ENCODE data around the gene FHIT.

FHIT gene

DNA sequence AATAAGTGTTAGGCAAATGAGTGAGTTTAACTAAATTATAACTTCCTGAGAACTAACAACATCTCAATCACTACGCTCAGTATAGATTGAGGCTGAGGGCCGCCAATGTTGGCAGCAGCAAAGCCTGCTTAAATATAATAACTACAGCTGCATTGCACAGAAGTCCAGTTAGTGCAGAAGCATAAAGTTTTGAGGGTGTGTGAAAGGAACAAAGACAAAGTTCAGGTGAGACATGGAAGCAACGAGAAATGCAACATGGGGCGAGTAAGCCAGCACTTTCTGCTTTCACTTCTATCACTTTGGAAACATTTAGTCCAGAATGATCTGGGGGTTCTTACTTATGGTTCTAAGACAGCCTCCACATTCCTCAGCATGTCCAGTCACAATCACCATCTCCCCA lies 1149.1 kb downstream of the FHIT start:
- DNase-seq (ENCODE audit: low spot score) = no peak

DNA sequence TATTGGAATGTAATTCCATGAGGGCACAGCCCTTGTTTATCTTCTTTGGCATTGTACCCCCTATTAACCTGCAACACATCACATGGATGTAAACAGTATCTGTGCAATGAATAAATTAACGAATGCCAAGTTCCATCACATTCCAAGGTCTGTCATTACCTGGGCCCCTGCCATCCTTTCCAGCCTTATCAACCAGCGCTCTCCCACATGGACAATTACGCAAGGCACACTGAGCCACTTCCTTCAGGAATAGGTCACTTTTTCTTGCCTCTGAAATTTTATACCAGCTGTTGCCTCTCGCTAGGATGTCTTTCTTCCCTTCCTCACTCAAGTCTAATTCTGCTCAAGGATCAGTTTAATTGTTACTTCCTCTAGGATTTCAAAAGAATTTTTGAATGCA lies 1149.6 kb downstream of the FHIT start:
- DNase-seq (ENCODE audit: low spot score) = no peak

DNA sequence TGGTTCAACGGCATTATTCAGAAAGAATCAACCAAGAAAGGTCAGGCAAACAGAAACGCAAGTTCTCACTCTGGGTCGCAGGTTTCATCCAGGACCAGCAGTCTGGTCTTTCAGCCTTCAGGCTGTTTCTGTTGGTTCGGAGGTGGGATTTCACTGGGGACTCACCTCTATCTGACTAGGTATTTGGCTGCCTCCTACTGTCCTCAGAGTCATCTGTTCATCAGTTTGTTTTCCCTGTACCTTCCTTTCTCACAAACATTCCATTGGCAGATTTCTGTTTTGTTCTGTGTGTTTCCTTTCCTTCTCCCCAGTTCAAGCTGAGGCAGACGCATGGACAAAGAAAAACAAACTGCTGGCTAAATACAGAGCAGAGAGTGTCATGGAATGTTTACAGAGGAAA lies 1154.8 kb downstream of the FHIT start:
- DNase-seq (ENCODE audit: low spot score) = no peak

DNA sequence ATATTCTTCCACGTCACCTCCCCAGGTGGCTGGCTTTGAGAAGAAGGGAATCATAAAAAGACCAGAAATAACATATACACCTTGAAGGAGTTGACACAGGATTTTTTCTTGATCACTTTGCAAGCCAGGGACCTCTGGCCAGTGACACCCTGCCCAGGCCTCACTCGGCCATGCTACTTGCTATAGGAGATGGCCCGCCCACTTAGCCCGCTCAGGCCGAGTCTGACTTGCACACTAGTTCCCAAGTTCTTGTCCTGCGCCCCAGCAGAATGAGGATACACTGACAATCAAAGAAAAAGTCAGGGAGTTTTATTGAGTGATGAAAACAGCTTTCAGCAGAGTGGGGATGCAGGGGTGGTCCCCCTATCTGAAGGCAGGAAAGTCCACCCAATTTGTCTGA lies 1155.3 kb downstream of the FHIT start:
- DNase-seq (ENCODE audit: low spot score) = no peak

DNA sequence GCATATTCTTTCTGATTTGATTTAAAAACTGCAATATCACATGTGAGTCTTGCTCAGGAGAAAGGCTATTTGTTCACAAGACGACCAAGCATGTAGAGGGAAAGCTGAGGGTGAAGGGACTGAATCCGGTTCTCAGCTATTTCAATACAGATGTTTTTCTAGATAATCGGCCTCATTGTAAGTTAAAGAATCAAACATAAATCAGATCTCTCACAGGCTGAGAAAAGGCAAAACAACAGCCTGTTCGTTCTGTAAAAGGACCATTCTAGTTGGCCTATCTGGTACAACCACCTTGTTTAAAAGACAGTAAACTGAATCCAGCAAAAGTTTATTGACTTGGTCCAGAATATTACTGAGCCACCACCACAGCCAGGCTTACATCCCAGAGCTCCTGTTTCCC lies 1155.7 kb downstream of the FHIT start:
- no peak for DNase-seq (ENCODE audit: low spot score)

DNA sequence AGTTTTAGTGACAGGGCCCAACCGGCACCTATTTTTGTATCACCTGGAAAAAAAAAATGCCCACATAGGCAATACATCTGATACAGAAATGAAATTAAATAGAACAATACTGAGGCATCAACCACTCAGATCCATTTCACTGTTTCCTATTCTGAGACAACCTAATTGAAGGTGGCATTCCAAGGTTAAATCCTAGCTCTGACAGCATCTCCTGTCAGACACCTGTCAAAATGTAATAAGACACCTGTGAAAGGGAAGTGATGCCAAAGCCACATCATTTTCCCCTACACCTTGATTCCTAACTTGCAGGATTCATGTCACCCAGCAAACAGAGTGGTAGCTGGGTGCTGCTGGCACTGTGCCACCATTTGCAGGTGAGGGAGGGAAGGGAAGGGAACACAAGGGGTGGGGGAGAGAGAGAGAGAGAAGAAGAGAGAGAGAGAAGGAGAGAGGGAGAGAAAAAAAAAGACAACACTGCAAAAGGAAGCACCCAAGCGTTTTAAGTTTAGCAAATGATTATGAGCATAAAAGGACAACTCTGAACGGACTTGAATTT lies 1156.8 kb downstream of the FHIT start:
- DNase-seq (ENCODE audit: low spot score) = no peak

DNA sequence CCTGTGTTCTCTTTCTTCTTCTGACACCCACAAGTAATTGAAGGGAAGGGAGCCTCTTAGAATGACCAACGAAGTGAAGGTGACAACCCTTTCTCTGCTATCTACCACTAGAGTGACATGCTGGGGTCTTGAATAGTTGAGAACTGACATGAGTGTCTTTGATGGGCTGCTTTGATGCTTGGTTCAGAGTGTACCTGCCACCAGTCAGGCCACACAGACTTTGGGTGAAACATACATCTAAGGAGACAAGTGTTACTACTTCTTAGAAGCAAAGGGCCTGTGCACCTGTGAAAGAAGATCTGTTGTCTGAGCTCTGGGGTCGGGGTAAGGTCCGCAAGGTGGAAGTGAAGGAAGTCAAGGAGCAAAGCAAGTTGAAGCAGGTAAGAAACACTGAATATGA lies 1160.7 kb downstream of the FHIT start:
- peak; percentile 22 for DNase-seq (ENCODE audit: low spot score)

DNA sequence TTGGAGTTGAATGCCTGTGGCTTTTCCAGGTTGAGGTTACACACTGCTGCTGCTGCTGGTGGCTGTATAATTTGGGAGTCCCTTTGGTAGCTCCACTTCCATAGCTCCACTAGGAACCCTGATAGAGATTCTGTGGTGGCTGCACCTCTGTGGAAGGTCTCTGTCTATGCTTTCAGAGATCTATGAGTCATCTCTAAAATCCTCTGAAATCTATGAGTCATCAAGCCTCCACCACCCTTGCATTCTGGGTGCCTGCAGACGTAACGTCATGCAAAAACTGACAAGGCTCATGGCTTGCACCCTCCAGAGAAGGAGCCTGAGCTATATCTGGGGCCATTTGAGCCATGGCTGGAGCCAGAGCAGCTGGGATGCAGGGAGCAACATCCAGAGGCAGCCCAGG lies 1164.4 kb downstream of the FHIT start:
- DNase-seq (ENCODE audit: low spot score) = peak; percentile 65

DNA sequence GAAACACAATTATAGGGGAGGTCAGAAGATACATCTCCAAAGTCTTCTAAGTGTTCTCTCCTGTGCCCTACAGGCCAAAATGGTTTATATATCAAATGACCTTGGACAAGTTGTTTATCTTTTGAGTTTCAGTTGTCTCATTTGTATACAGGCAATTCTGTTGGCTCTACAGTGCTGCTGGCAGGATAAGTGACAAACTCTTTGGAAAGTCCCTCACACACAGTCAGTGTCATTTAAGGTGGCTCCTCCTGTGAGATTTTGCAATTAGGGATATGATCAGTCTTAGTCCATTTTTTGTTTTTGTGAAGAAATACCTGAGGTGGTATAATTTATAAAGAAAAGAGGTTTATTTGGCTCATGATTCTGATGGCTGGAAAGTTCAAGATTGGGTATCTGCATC lies 1165.6 kb downstream of the FHIT start:
- no peak for DNase-seq (ENCODE audit: low spot score)

DNA sequence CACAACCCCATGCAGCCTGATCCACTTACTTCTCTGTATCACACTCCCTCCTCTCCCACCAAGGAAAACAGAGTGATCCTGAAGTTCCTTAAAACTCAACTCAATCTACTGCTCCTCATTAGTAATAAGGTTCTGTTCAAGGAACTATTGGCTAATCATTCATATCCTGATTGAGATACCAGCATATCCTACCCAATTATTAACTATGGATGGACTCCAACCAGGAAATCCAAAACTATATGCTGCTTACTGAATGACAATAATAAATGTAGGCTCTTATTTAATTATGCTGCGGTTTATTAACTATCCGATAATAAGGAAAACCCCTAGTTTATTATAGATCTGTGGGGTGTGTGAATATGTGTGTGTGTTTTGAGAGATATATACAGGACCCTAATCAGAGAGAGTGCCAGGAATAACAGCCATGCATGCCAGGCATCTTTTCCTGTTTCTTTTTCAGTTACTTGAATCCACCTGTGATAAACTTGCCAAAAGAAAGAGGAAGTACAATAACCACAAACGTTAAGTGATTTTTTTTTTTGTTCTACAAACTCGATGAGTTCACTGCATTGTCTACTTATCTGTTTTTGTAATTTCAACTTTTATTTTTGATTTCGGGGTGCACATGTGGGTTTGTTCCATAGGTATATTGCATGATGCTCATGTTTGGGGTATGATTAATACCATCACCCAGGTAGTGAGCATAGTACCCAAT lies 1169.7 kb downstream of the FHIT start:
- DNase-seq (ENCODE audit: low spot score) = peak; percentile 26

DNA sequence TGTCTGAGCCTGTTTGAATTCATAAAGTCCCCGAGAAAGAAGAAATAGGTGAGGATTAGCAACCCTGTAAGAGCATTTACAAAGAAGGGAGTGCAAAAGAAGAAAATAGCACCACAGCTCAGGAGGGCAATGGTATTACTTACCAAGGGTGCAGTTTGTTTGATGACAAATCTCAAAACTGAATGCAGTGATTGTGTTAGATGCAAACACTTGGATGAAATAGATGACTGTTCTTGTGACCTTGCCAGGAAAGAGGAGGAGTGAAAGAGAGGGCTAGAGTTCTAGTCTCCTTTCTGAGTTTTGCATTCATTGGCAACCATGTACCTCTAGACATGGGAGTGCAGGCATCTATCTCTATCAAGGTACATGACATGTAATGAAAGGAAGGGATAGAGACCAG lies 1170.6 kb downstream of the FHIT start:
- peak; percentile 49 for DNase-seq (ENCODE audit: low spot score)

DNA sequence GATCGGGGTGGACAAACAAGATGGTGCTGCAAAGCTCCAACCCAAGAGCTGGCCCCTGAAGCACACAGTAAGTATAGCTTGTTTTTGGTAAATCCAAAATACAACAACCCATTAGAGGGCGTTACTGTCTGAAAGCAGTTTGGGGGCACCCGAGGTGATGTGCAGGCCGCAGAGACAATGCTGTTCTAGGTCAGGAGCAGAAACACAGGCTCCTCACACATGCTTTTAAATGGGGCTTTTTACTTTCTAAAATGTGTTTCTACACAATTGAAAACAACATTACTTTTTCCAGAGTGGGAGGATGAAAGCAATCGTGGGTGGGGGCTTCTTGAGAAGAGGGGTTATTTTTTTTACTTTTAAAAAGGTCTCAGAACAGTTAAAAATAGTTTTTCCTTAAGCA lies 1172.2 kb downstream of the FHIT start:
- peak; percentile 58 for DNase-seq (ENCODE audit: low spot score)

DNA sequence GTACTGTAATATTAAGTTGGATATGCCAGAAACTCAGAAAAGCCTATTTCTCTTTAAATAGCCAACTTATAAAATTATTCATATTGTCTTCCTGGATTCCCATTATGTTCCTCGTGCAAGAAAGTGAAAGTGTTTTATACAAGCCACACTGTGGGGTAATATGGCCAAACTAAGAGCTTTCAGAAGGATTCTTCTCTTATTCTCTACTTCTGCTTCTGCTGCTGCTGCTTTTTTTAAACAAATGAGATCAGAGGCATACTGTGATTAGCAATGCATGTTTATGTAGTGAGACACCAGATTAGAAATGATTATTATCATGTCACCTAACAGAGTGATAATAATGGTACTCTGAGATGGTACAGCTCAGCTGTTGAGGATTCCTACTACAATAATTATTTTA lies 1174.9 kb downstream of the FHIT start:
- DNase-seq (ENCODE audit: low spot score) = no peak

DNA sequence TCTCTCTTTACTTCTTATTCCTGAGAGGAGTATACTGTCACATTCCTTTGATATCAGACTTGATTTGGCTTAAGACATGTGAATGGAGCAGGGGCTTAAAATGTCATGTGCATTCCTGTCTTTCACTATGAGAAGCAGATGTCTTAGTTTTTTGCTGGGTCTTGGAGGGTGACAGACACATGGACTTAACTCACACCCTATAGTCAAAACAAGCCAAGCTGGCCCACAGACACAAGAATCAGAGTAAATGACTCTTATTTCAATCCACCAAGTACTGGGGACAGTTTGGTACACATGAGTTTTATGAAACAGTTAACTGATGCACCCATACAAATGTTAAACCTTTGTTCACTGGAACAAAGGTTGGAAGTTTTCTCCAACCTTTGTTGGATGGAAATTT lies 1177.3 kb downstream of the FHIT start:
- no peak for DNase-seq (ENCODE audit: low spot score)

DNA sequence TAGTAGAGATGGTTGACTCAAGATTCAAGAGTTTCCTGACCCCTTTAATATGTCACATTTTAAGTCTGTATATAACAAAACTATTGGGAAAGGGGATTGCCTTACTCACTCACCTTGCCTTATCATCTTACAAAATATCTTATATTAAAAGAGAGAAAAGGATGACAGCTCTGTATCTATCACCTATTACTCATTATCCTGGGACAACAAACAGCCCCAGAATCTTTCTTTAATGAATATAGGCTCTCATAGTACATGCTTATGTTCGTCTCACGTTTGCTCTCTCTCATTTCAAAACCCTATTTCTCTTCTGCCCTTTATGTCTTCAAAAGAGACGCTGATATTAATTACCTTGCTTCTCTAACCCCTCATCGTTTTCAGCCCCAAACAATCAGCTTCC lies 1178.0 kb downstream of the FHIT start:
- DNase-seq (ENCODE audit: low spot score) = no peak

DNA sequence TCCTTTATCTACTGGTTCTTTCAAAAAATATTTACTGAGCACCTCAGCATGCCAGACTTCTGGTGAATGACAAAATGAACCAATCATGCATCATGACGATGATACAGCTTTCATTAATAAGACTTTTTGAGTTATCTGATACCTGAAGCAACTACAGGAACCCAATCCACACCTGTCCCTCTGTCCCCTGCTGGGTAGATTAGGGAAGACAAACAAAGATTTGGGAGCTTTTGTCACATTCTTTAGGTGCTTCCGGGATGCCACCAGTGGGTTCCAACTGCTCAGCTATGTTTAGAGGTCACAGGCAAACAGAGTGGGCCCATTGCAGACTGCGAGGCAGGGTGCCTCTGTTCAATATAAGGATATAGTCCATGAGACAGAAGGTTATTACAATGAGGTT lies 1180.9 kb downstream of the FHIT start:
- DNase-seq (ENCODE audit: low spot score) = no peak

DNA sequence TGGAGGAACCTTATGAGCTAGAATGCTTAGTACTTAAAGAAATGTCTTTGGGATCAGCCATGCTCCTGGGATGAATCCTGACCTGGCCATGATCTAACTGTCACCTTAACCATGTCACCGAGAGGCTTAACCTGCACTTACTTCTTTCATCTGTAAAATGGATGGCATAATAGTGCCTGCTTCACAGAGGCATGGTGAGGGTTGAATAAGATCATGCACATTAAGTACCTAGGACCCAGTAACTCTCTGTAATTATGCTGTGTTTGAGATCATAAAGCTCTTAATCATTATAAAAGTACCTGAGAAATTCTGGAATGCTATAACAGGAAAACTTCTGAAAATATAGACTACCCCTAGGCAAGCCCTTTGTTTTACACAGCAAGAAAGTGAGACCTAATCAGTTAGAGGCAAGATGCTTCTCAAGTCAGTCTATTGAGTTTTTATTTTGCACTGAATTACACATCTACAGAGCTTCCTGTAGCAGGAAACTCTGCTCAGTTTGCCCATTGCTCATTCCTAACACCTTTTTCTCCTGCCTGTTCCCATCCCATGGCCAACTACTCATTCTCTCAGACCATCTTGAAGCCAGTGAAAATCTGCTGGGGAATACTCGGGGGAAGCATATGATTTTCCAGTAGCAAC lies 1185.9 kb downstream of the FHIT start:
- DNase-seq (ENCODE audit: low spot score) = no peak

DNA sequence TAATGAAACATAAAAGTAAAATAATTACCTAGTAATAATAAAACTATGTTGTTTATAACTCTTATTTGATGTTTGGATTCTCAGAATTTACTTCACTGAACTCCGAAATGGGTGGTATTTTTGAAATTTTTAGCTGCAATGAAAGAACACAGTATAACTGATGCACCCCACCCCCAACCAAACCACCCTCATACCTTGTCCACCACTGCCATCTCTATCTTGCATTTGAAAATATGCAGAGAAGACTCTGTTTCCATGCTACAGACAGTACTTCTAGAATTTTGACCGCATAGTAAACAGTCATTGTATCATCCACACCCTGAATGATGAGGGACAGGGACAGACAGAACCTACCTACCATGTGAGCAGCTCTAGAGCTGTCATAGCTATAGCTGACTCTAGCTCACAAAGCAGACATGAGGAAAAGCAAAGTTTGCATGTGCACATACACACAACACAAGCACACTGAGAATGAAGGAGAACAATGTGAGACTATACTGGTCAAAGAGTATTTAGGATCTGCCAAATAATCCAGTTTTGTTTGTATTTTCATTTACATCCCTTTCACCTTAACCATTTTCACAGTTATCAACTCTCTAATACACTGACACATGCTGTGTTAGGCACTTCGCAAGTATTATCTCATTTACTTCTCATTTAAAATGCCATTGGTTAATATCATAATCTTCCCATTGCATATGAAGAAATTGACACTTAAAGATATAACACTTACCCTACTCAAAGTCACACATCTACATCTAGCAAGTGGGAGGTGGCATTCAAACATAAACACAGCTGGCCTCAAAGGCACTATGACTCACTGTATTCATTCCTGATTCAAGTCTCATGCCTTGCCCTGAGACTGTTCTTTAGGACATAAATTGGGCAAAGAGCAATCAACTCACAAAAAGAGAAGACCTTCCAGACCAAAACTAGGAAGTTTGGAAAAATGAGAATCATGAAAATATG lies 1186.8 kb downstream of the FHIT start:
- peak; percentile 41 for DNase-seq (ENCODE audit: low spot score)

DNA sequence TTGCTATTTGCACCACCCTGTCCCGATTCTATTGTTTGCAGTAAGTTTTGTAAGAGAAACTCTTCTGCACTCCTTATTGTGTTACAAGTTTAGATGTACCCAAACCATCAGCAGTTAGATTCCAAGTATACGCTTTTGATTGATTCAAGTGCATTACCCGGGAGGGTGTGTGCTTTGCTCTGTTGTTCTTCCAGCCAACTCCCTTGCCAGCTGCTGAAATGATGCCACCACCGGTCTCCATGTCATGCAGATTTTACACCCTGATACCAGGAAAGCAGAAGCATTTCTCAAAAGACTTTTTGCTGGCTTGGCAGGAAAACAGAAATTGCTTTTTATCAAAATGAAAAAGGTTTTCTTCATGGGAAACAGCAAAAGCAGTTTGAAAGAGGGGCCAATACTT lies 1194.8 kb downstream of the FHIT start:
- DNase-seq (ENCODE audit: low spot score) = peak; percentile 64

DNA sequence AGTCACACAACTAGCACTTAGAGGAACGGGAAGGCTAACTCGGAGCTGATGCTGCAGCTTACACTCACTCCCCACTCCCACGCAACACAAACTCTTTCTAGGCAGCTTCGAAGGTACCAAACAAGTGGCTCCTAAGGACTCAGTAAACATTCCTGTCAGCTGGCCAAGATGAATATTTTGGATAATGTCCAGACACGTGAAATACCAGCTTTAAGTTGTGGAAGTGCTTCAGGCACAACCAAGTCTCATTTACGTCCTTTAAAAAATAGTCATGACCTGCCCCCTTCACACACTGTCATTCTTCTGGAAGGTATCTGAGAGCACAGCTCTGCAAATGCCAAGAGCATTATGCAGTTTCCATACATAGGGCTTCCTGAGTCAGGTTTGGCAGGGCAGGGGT lies 1195.5 kb downstream of the FHIT start:
- no peak for DNase-seq (ENCODE audit: low spot score)

DNA sequence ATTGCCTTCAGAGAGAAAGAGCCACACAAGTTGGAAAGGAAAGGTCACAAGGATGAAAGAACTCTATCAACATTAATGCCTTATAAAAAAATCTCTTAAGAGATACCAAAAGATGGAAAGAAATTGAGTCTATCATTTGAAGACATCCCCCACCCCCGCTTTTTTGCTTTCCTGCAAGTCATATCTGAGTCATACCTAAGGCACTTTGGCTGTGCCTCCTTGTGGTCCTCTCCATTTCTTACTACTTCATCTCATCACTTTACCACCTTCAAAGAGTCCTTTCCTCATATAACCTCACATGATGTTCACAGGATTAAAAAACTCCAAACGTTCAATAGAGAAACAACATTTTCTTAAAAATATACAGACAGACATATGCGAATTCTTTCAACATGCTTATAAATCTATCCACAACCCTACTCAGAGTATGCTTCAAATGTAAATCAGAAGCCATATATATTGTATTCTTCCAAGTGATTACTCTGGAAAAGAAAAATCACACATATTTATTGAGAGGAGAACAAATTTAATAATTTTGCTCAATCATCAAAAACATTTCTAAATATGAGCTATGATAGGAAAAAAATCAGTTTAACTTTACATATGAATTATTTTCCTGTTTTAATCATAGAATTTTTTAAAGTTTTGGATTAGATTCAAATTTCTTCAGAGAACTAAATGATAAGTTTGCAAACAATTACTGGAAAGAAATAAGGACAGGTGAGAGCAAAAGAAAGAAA lies 1197.6 kb downstream of the FHIT start:
- DNase-seq (ENCODE audit: low spot score) = peak; percentile 40

DNA sequence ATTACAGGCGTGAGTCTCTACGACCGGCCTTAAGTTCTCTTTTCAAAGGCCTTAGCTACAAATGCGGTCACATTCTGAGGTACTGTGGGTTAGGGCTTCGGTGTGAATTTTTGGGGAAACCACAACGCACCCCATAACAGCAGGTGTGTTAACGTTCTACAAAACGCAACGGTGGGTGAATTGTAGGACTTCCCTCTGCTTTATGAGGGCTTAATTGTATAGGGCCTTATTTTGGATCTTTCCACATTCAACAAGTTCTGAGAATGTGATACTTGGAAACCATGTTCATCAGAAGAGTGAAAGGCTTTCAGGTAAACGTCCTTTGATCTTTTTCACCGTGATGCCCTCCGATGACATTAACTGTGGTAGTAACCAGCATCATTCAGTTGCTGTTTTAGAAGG lies 1202.8 kb downstream of the FHIT start:
- DNase-seq (ENCODE audit: low spot score) = peak; percentile 77

All from CD4-positive, alpha-beta T cell treated with Interleukin-2 at 100 ng/mL for 4 hours (primary cell).